Measurements from ENCODE around the gene MTG2. TPM values are rescaled to one million over a fixed set of nuclear protein-coding genes. Genes with fewer than 3 reads are reported as not detected.

The MTG2 gene
- total and polyA plus RNA-seq, 2 of the 8 experiments (the other 6 are each of a cell fraction or from before 2014, with no cell fraction given), result 14.4 to 22.8 TPM

DNA sequence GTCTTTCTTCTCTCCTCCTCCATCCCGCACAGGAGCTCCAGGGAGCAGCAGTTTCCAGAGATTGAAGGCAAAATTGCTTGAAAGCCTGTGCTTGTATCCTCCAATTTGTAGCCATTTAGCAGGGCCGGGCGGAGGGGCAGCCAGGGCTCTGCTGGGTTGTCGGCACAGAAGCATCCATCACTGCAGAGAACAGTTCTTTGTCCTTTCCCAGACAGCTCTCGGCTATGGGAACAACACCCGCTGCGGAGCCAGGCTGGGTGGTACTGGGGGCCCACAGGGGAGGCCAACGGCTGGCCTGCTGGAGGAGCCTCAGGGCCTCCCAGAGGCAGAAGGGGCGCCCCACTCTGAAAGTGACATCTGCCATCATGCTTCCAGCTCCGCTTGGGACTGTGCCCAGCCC is 29.5 kb downstream of the MTG2 start:
- Histone ChIP-seq H2BK5ac (ENCODE audit: low read depth, low read length) (no peak overlapping the region), H3K23ac (ENCODE audit: insufficient read length) (no peak overlapping the region), H2BK120ac (replicated peaks; ENCODE audit: low read depth, low read length) (no peak overlapping the region), H4K20me1 (replicated peaks in 1 of 2; ENCODE audit: control insufficient read depth in 1 of 2, insufficient read depth in 2 of 2, low read length in 2 of 2) (peaks cover 0 to 2% of the 10 kb centered on the region in 2 experiments), H3K79me2 (ENCODE audit: control insufficient read depth in 1 of 2, insufficient read depth in 2 of 2, low read length in 2 of 2) (no peaks in the 10 kb centered on the region), H3K4ac (replicated peaks; ENCODE audit: insufficient read length, low read depth, low read length) (no peak overlapping the region), H2AFZ (ENCODE audit: low read length) (no peak overlapping the region), H2BK15ac (ENCODE audit: low read length) (no peak overlapping the region), H2AK5ac (ENCODE audit: low read depth, low read length) (no peak overlapping the region), H3K18ac (ENCODE audit: extremely low read depth, low read length) (no peak overlapping the region), H4K8ac (ENCODE audit: extremely low read depth, insufficient read depth, low read length) (peak overlapping the region; percentile 25; the same call in 1 of the 2 replicates), H3K14ac (ENCODE audit: insufficient read length) (no peak overlapping the region), H3K4me3 (ENCODE audit: extremely low read depth in 1 of 4, insufficient read depth in 2 of 4, low read depth in 3 of 4, low read length in 4 of 4) (no peak overlapping the region), H3K79me1 (ENCODE audit: low read depth, low read length) (no peaks in the 10 kb centered on the region), H2BK12ac (ENCODE audit: low read depth, low read length) (no peak overlapping the region), H3K23me2 (ENCODE audit: low read depth, low read length) (no peaks in the 10 kb centered on the region), H4K5ac (ENCODE audit: insufficient read length, low read depth, low read length) (no peak overlapping the region), H2BK20ac (ENCODE audit: low read length) (no peak overlapping the region), H3K27me3 (replicated peaks in 1 of 4; ENCODE audit: control insufficient read depth in 3 of 4, extremely low read depth in 1 of 4, insufficient read depth in 3 of 4, low read length in 3 of 4) (peaks cover 0 to 2% (median 0%) of the 10 kb centered on the region in 4 experiments; a peak in 5 of 7 replicates), H3K36me3 (ENCODE audit: control insufficient read depth in 2 of 4, insufficient read depth in 4 of 4, low read length in 3 of 4) (no peaks in the 10 kb centered on the region), H3K9me3 (ENCODE audit: insufficient read depth in 2 of 2, low read depth in 1 of 2, low read length in 1 of 2) (no peaks in the 10 kb centered on the region), H3K56ac (replicated peaks; ENCODE audit: insufficient read length, low read depth, low read length) (no peak overlapping the region), H3K27ac (ENCODE audit: low read depth, low read length) (no peak overlapping the region), H3K4me2 (ENCODE audit: insufficient read depth in 1 of 2, low read depth in 2 of 2, low read length in 2 of 2) (no peak overlapping the region), H3K9ac (replicated peaks in 1 of 4; ENCODE audit: extremely low read depth in 1 of 4, low read depth in 3 of 4, low read length in 3 of 4) (no peak overlapping the region), H4K91ac (replicated peaks; ENCODE audit: insufficient read length, low read length) (no peak overlapping the region), H3K4me1 (replicated peaks in 1 of 4; ENCODE audit: control insufficient read depth in 3 of 4, insufficient read depth in 4 of 4, low read length in 3 of 4) (peaks cover 0 to 3% (median 0%) of the 10 kb centered on the region in 4 experiments; a peak in 1 of 7 replicates)
- ChIA-PET POLR2A (ENCODE audit: partially characterized antibody) (no interaction called here), CTCF (ENCODE audit: partially characterized antibody) (interaction anchor here (0.9 to 1.5 kb wide), 5 partner anchors 9 to 171 kb away, joined by 3 read pairs; no protein-coding TSS in a partner anchor)
- 78% methylated on average over 10 of the region's 10 CpGs; no CpG with 5 or more reads in 1 of the 2 experiments for WGBS, 2 experiments (ENCODE audit: extremely low coverage in 1 of 2, insufficient coverage in 1 of 2, insufficient read length in 1 of 2, insufficient replicate concordance in 2 of 2, low coverage in 1 of 2, low lambda C conversion rate in 2 of 2, missing lambda C conversion rate in 1 of 2)
- no peak for DNase-seq (ENCODE audit: low read depth in 1 of 2, low spot score in 2 of 2)
- no peak for FAIRE-seq
- TF ChIP-seq RXRA (IDR thresholded peaks at IDR 0.05; ENCODE audit: insufficient read depth, low read depth, low read length), result no peak
- TF ChIP-seq ASH2L (IDR thresholded peaks at IDR 0.05; ENCODE audit: low read length), result no peak
- TF ChIP-seq ATF2 (IDR thresholded peaks at IDR 0.05; ENCODE audit: low read length), result no peak
- no peak for TF ChIP-seq SIX5 (IDR thresholded peaks at IDR 0.05; ENCODE audit: low read depth, low read length)
- no peak for TF ChIP-seq BCL11A (IDR thresholded peaks at IDR 0.05; ENCODE audit: low read depth in 2 of 2, low read length in 2 of 2)
- TF ChIP-seq EP300 (IDR thresholded peaks at IDR 0.05; ENCODE audit: borderline replicate concordance in 1 of 2, low read depth in 2 of 2, low read length in 2 of 2), result no peak
- no peak for TF ChIP-seq RNF2 (IDR thresholded peaks at IDR 0.05; ENCODE audit: borderline replicate concordance, low read depth, low read length, missing control alignments, poor library complexity, severe bottlenecking)
- TF ChIP-seq KDM5A (IDR thresholded peaks at IDR 0.05; ENCODE audit: low read length), result no peak
- no peak for TF ChIP-seq CHD1 (IDR thresholded peaks at IDR 0.05; ENCODE audit: low read depth, low read length)
- no peak for TF ChIP-seq NANOG (IDR thresholded peaks at IDR 0.05; ENCODE audit: insufficient read depth, low read depth, low read length, poor library complexity, severe bottlenecking)
- TF ChIP-seq JUN (IDR thresholded peaks at IDR 0.05; ENCODE audit: low read depth, low read length), result no peak
- no peak for TF ChIP-seq TCF12 (IDR thresholded peaks at IDR 0.05; ENCODE audit: low read depth, low read length)
